IPS DF 6.9 (cell line): ENCODE results near the gene EXOC6.
"Not testable (repeated sequence)": the region's sequence is repeated elsewhere in the genome, so short reads cannot be mapped to it uniquely, and the experiment has no call there.

ENCODE experiments used
- DNase-seq: peaks from one replicate; pipeline ENCODE4 v3.0.0-alpha.2; 2013; ENCODE audit warnings: low read depth, low spot score
- H3K27ac ChIP-seq: one replicate; pipeline ENCODE4 v1.5.1; 2013; ENCODE audit warnings: low read length, control low read depth
- H3K27me3 ChIP-seq: 2 replicates; pipeline ENCODE4 v1.6.1; 2013; ENCODE audit warnings: mild to moderate bottlenecking, low read length; ENCODE audit not compliant: control insufficient read depth, insufficient read depth
- H3K36me3 ChIP-seq: 2 replicates; pipeline ENCODE4 v1.6.1; 2013; ENCODE audit warnings: low read length; ENCODE audit not compliant: control insufficient read depth, insufficient read depth
- H3K4me1 ChIP-seq: 2 replicates; pipeline ENCODE4 v1.6.1; 2013; ENCODE audit warnings: low read length; ENCODE audit not compliant: control insufficient read depth, insufficient read depth
- H3K4me3 ChIP-seq: 2 replicates; pipeline ENCODE4 v1.5.1; 2013; ENCODE audit warnings: mild to moderate bottlenecking, low read length
- H3K9me3 ChIP-seq: 2 replicates; pipeline ENCODE4 v1.6.1; 2013; ENCODE audit warnings: low read length, inconsistent platforms; ENCODE audit not compliant: control insufficient read depth, insufficient read depth
- WGBS: extraction: QIAGEN DNeasy Blood & Tissue Kit; methylation state at CpG from one replicate; pipeline ENCODE4 v1.1.7; 2013; ENCODE audit warnings: mixed read lengths, missing lambda C conversion rate; ENCODE audit not compliant: insufficient read length, insufficient coverage; 5-methylcytosine and 5-hydroxymethylcytosine counted together

Gene EXOC6

GRCh38 chr10:92972066-92972870 is 123.9 kb downstream of the EXOC6 start:
- Histone ChIP-seq H3K36me3 (no peaks in the 10 kb centered on the region), H3K4me1 (no peaks in the 10 kb centered on the region), H3K9me3 (no peaks in the 10 kb centered on the region), H3K27ac (no peak overlapping the region), H3K27me3 (no peaks in the 10 kb centered on the region), H3K4me3 (no peak overlapping the region)
- DNase-seq = no peak
- WGBS = no CpG with 5 or more reads among the region's 3 CpGs

DNA sequence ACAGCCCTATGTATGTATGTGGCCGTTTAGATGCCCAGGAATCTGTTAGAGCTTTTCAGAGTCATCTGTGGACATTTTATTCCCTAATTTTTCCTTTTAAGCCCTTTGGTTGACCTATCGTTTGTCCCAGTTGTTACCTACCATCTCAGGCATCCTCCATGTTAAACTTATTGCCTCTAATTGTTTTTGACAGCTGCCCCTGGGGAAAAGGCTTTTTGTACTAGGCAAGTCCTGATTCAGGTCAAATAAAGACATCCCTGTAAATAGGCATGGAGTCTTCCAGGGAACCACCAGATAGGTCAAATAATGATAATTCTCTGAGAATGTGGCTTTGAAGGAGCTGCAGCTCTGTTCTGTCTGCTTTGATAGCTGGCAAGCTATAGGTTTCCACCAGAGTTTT is 124.6 kb downstream of the EXOC6 start:
- H3K9me3 ChIP-seq = no peaks in the 10 kb centered on the region
- no peaks in the 10 kb centered on the region for H3K4me1 ChIP-seq
- DNase-seq = no peak
- no peaks in the 10 kb centered on the region for H3K27me3 ChIP-seq
- no CpG with 5 or more reads among the region's 2 CpGs for WGBS
- no peak overlapping the region for H3K27ac ChIP-seq
- H3K36me3 ChIP-seq = no peaks in the 10 kb centered on the region
- no peak overlapping the region for H3K4me3 ChIP-seq

DNA sequence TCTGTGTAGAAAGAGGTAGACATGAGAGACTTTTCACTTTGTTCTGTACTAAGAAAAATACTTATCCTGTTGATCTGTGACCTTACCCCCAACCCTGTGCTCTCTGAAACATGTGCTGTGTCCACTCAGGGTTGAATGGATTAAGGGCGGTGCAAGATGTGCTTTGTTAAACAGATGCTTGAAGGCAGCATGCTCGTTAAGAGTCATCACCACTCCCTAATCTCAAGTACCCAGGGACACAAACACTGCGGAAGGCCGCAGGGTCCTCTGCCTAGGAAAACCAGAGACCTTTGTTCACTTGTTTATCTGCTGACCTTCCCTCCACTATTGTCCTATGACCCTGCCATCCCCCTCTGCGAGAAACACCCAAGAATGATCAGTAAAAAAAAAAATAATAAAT is 128.0 kb downstream of the EXOC6 start:
- WGBS = no CpG with 5 or more reads among the region's 5 CpGs

DNA sequence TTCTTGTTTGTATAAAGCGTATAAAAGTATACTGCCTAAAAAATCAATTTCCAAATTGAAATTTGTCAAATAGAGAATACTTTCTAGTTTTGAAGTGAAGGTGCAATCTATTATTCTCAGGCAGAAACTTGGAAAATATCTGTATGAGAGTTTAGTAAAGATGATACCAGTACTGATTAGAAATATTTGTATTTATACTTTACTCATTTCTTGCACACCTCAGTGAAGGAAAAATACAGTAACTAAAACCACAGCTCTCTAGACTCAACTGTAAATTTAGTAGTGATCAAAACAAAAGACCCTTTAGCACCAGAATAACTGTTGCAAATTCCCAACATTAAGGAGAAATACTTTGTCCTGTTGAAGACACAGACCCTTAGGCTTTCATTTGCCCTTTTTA is 140.9 kb downstream of the EXOC6 start:
- WGBS = 100% methylated on average over 1 of the region's 1 CpG
- H3K36me3 ChIP-seq = no peaks in the 10 kb centered on the region

More for the DNA sequence above, 128.0 kb downstream of the EXOC6 start:
- H3K4me3 ChIP-seq, H3K36me3 ChIP-seq, H3K27ac ChIP-seq, H3K4me1 ChIP-seq, DNase-seq, H3K9me3 ChIP-seq, H3K27me3 ChIP-seq: not testable (repeated sequence)

GRCh38 chr10:92990615-92991014 is 142.3 kb downstream of the EXOC6 start:
- Histone ChIP-seq H3K36me3 (no peaks in the 10 kb centered on the region), H3K27me3 (no peaks in the 10 kb centered on the region), H3K9me3 (no peaks in the 10 kb centered on the region), H3K4me1 (no peaks in the 10 kb centered on the region), H3K27ac (no peak overlapping the region), H3K4me3 (no peak overlapping the region)
- no peak for DNase-seq
- WGBS = no CpG with 5 or more reads among the region's 1 CpG

More for the DNA sequence above, 140.9 kb downstream of the EXOC6 start:
- no peak overlapping the region for H3K4me3 ChIP-seq
- H3K9me3 ChIP-seq = no peaks in the 10 kb centered on the region
- H3K27ac ChIP-seq = no peak overlapping the region
- H3K27me3 ChIP-seq = no peaks in the 10 kb centered on the region
- no peaks in the 10 kb centered on the region for H3K4me1 ChIP-seq
- no peak for DNase-seq

DNA sequence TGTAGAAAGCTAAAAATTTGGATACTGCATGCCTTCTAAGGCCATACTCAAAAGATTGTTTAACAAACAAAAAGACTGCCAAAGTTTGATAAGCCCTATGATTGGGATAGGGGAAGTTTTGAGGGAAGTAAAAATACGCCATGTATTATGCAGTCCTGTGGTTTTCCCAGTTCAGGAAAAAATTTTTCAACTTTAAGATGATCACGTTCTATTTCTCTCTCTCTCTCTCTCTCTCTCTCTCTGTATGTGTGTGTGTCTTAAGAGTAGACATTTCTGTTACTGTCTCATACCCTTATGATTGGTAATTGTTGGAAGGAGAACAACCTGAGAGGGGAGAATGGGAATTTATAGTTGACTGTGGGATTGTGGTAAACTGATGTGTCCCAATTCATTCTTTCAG is 143.2 kb downstream of the EXOC6 start:
- no peak overlapping the region for H3K4me3 ChIP-seq
- WGBS = no CpG with 5 or more reads among the region's 2 CpGs
- H3K27ac ChIP-seq = no peak overlapping the region
- no peak for DNase-seq
- no peaks in the 10 kb centered on the region for H3K9me3 ChIP-seq
- no peaks in the 10 kb centered on the region for H3K36me3 ChIP-seq
- H3K4me1 ChIP-seq = no peaks in the 10 kb centered on the region
- H3K27me3 ChIP-seq = no peaks in the 10 kb centered on the region

GRCh38 chr10:92993699-92994272 is 145.5 kb downstream of the EXOC6 start:
- DNase-seq = no peak
- Histone ChIP-seq H3K36me3 (no peaks in the 10 kb centered on the region), H3K9me3 (no peaks in the 10 kb centered on the region), H3K4me3 (no peak overlapping the region), H3K27ac (no peak overlapping the region), H3K27me3 (no peaks in the 10 kb centered on the region), H3K4me1 (no peaks in the 10 kb centered on the region)
- no CpG with 5 or more reads among the region's 2 CpGs for WGBS

DNA sequence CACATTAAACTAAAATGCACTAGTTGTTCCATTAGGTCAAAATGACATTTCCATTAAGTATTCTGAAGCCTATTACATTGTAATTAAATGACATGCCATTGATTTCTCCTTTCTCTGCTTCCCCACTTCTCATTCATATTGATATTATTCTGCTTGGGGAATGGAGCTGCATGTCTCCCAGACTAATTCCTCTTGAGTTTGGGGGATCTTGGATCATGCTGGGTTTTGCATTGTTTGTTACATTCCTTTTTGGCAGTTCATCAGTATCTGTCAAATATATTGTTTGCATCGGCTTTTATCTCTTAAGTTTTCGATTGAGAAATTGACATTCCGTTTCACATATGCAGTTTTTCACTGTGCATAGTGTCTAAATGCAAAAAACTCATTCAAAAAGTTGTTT is 147.2 kb downstream of the EXOC6 start:
- WGBS = no CpG with 5 or more reads among the region's 3 CpGs
- Histone ChIP-seq H3K27me3 (no peaks in the 10 kb centered on the region), H3K4me1 (no peaks in the 10 kb centered on the region), H3K36me3 (no peaks in the 10 kb centered on the region), H3K9me3 (no peaks in the 10 kb centered on the region), H3K27ac (no peak overlapping the region), H3K4me3 (no peak overlapping the region)
- DNase-seq = no peak

DNA sequence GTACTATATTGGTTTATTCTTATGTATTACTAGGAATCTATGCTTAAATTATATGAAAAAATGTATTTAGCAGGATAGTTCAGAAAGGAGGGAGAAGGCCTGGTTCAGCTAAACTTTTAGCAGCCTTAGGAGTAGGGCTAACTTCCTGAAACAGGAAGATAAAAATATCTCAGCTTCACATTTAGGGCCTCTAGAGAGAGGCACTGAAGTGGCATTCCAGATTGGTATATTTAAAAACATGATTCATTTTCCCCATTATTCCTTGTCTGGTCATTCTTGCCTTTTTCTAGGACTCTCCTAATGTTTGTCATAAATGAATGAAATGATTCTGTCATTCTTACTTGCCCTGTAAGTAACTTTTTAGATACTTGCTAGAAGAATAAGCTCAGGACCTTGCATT is 149.3 kb downstream of the EXOC6 start:
- no peaks in the 10 kb centered on the region for H3K4me1 ChIP-seq
- H3K9me3 ChIP-seq = no peaks in the 10 kb centered on the region
- no peak overlapping the region for H3K4me3 ChIP-seq
- H3K27me3 ChIP-seq = no peaks in the 10 kb centered on the region
- H3K36me3 ChIP-seq = no peaks in the 10 kb centered on the region
- DNase-seq = no peak
- H3K27ac ChIP-seq = no peak overlapping the region

DNA sequence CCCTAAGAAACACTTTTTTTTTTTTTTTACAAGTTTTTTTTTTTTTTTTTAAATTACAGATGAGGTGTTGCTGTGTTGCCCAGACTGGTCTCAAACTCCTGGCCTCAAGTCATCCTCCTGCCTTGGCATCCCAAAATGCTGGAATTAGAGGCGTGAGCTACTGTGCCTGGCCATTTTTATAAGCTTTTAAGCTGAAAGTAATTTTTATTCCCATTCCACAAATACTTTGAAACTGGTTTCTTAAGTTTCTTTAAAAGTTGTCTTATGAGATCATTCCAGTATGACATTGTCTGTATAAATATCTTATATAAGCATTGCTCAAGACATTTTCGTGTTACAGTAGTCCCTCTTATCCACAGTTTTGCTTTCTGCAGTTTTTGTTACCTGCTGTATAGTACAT is 150.9 kb downstream of the EXOC6 start:
- H3K27ac ChIP-seq = no peak overlapping the region
- H3K36me3 ChIP-seq = no peaks in the 10 kb centered on the region
- H3K27me3 ChIP-seq = no peaks in the 10 kb centered on the region
- no peak overlapping the region for H3K4me3 ChIP-seq
- H3K9me3 ChIP-seq = no peaks in the 10 kb centered on the region
- H3K4me1 ChIP-seq = no peaks in the 10 kb centered on the region
- no peak for DNase-seq
- no CpG with 5 or more reads among the region's 2 CpGs for WGBS
